ENCODE measurements around the gene PPT2.

DNA sequence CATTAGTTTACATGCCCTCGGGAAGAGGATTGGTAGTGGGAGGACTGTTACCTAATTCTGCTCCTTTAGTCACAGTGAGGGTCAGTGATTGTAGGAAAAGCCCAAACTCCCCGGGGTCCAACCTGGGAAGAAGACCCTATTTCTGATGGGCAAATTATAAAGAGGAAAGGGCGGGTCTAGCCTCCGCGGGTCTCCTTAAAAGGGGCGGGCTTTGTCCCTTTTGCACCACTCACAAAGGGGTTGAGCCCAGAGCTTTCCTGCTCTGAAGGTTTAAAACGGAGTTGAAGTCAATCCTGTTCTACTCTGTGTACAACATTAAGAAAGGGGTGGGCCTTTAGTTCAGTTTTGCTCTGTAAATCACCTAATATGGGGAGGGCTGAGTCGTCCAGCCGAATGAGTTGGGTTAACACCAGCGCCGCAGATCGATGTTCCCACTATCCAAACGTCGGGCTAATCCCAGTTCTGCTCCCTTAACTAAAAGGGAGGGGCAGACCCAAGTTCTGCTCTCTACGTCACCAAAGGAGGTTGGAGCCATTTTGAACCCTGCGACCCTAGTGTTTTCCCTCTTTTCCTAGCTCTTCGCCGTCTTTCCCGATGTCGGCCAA is 23.3 kb downstream of the PPT2 start:
- TF ChIP-seq, protein P1, sequence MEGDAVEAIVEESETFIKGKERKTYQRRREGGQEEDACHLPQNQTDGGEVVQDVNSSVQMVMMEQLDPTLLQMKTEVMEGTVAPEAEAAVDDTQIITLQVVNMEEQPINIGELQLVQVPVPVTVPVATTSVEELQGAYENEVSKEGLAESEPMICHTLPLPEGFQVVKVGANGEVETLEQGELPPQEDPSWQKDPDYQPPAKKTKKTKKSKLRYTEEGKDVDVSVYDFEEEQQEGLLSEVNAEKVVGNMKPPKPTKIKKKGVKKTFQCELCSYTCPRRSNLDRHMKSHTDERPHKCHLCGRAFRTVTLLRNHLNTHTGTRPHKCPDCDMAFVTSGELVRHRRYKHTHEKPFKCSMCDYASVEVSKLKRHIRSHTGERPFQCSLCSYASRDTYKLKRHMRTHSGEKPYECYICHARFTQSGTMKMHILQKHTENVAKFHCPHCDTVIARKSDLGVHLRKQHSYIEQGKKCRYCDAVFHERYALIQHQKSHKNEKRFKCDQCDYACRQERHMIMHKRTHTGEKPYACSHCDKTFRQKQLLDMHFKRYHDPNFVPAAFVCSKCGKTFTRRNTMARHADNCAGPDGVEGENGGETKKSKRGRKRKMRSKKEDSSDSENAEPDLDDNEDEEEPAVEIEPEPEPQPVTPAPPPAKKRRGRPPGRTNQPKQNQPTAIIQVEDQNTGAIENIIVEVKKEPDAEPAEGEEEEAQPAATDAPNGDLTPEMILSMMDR (IDR thresholded peaks at IDR 0.05) = no peak
- TF ChIP-seq FOXJ3 (CRISPR knock-in tag; IDR thresholded peaks at IDR 0.05; ENCODE audit: borderline replicate concordance) (no peak), NR2C2 (CRISPR knock-in tag; IDR thresholded peaks at IDR 0.05) (no peak), SMAD3 (CRISPR knock-in tag; IDR thresholded peaks at IDR 0.05; ENCODE audit: borderline replicate concordance) (no peak)

Data from WTC11 (cell line).